D721Med (cell line): Measurements from ENCODE around the gene GLP1R.

Experiments used
- DNase-seq: peaks from one replicate; pipeline ENCODE4 v3.0.0; 2011; ENCODE audit warnings: low spot score; ENCODE audit not compliant: insufficient read length
- FAIRE-seq: peaks from 2 replicates; lab custom pipeline; 2011; peaks lifted over from hg19 to GRCh38; lab: Jason Lieb, UNC
- TF ChIP-seq, protein P1 (sequence below): IDR thresholded peaks from 2 replicates; pipeline ENCODE4 v1.5.1; 2012; ENCODE audit warnings: mild to moderate bottlenecking, control low read depth; ENCODE audit not compliant: insufficient read depth; ENCODE audit errors: missing control alignments

GLP1R gene

DNA sequence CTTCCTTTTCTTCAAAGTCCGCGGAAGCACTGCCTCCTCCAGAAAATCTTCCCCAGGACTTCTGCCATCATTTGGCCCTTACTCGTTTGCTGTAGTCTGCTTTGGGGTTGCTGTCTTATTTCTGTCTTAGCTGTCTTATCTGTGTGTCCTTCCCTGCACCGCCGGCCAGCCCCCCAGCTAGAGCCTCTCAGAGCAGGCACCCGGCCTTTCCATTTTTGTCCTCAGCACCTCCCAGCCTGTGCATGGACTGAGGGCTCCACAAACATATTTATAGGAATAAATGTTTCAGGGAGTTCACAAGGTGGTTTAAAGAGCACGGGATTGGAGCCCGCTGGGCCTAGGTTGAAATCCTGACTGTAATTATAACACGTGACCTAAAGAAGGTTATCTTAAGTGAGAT, 8.1 kb downstream of the GLP1R start:
- no peak for DNase-seq
- TF ChIP-seq, protein P1, sequence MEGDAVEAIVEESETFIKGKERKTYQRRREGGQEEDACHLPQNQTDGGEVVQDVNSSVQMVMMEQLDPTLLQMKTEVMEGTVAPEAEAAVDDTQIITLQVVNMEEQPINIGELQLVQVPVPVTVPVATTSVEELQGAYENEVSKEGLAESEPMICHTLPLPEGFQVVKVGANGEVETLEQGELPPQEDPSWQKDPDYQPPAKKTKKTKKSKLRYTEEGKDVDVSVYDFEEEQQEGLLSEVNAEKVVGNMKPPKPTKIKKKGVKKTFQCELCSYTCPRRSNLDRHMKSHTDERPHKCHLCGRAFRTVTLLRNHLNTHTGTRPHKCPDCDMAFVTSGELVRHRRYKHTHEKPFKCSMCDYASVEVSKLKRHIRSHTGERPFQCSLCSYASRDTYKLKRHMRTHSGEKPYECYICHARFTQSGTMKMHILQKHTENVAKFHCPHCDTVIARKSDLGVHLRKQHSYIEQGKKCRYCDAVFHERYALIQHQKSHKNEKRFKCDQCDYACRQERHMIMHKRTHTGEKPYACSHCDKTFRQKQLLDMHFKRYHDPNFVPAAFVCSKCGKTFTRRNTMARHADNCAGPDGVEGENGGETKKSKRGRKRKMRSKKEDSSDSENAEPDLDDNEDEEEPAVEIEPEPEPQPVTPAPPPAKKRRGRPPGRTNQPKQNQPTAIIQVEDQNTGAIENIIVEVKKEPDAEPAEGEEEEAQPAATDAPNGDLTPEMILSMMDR, result no peak
- FAIRE-seq, result no peak

DNA sequence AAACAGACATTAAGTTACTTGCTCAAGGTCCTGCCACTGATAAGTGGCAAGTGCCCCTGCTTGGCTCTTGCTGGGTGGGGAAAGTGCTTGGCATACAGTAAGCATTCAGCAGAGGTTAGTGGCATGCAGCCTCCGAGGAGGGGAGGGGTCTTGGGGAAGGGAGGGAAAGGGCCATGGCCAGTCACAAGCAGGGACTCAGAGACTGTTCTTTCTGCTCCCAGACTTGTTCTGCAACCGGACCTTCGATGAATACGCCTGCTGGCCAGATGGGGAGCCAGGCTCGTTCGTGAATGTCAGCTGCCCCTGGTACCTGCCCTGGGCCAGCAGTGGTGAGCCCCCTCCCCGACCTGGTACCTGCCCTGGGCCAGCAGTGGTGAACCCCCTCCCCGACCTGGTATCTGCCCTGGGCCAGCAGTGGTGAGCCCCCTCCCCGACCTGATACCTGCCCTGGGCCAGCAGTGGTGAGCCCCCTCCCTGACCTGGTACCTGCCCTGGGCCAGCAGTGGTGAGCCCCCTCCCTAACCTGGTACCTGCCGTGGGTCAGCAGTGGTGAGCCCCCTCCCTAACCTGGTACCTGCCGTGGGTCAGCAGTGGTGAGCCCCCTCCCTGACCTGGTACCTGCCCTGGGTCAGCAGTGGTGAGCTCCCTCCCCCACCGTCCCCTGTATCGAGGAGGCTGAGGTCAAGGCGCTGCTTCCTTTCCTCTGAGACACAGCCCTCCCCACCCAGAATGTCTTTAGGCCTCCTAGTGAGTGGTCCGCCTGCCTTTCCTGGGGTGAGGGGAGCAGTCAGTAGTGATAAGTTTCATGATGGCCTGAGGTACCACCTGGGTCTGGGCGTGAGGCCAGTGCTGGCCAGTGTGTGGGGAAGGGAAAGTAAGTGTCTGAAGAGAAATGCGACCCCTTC, 8.9 kb downstream of the GLP1R start:
- DNase-seq, result no peak
- no peak for FAIRE-seq
- TF ChIP-seq, protein P1, result no peak

DNA sequence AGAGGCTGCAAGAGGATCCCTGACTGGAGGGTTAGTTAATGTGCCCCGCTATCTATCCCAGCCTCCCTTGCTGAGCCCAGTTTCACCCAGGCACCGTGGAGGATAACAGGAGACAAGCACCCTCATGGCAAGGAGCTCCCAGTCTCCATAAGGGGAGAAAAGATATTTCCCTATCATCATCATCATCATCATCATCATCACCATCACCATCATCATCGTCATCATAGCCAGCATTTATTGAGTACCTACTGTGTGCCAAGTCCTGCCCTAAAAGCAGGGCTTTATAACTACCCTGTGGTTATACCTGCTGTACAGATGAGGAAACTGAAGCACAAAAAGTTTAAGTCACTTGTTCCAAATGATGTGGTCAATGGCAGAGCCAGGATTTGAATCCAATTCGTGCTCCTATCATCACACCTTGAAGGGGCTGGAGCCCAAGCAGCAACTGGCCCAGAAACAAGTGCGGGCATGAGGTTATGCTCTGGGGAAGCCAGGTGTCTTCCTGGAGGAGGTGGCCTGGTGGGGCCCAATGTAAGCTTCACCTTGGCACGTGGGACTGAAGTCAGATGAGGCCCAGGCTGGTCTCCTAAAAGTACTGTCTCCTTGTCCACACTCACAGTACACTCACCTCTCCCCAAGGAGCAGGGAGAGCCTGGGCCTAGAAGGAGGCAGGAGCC, 10.0 kb downstream of the GLP1R start:
- TF ChIP-seq, protein P1, result no peak
- no peak for DNase-seq
- no peak for FAIRE-seq

DNA sequence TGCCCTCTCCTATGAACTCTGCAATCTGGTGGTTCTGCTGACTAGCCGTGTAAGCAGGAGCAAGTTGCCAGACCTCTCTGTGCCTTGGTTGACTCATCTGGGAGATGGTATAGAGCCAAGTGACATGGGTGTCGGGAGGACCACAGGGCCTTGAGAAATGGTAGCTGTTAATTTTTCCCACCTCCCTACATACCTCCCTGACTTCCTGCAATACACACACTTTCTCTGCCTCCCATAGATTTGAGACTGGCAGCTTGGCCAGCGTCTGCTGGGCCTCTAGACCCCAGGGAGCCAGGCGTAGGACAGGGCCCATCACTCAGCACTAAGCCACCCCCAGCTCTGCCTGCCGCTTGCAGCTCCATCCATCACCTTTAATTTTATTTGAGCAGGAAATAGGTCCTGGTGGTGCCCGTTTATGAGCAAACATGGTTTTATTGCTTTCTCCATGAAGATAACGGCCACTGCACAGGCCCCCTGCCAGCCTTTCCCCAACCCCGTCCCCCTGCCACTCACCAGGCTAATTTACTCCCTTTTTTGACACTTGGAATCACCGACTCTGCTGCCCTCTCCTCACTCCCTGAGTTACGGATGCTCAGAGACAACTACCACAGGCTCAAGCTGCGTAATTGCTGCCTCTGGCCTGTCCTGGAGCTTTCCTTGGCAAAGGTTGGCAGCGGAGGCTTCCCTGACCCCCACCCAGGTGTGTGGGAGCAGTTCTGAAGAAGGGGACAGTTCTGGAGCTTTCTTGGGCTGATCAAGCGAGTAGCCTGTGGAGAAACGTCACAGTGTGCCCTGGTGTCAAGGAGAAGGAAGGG, 11.1 kb downstream of the GLP1R start:
- TF ChIP-seq, protein P1, result no peak
- DNase-seq (no peak), FAIRE-seq (no peak)

DNA sequence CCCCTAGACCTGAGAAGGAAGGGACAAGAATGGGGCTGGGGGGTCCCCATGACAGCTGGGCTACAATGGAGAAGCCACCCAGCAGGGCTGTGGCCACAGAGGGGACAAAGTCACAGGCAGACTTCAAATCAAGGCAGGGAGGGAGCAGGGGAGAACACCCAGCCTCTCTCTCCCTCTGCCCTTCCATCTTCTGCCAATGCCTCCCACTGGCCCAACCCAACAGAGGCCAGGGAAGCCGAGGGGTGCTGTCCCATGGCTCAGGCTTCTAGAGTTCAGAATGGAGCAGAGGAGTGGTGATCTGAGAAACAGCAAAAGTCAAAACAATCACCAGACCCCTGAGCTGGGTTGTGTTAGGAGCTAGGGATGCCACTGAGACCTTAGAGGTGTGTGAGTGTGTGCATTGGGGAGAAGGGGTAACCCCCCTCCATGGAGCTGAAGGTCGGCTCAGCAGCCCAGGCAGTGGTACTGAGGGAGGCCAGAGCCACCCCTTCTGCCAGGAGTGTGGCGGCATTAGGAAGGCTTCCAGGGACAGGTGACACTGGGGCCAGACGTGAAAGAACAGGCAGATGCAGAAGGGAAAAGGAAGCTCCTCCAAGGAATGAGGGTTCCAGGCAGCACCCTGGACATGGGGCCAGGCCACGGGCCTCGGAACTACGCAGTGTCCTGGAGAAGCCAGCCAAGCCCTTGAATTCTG, 12.0 kb downstream of the GLP1R start:
- FAIRE-seq (no peak), DNase-seq (no peak)
- TF ChIP-seq, protein P1, result no peak

DNA sequence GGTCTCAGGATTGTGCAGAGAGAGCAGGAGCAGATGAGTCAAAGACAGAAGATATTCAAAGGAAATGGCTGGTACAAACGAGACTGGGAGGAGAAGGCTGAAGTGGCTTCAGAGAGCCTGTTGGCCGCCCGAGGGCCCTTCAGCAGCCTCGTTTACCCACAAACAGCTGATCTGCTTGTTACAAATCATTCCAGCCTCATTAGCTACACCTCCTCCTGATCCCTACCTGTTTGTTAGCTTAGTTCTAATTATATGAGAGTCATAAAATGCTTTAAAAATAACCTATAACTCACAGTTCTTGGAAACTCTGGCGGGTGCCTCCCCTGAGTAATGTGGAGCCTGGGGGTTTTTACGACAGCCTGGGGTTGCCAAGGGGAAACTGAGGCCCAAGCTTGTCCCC, 12.6 kb downstream of the GLP1R start:
- TF ChIP-seq, protein P1, result no peak
- FAIRE-seq (no peak), DNase-seq (no peak)
